Stomach smooth muscle (tissue), 2 donors: ENCODE measurements around the gene PYGM.
A peak's percentile ranks its signal among the peaks of the same experiment; 100 is the strongest.

Experiments
- H3K27ac ChIP-seq: one replicate; pipeline ENCODE4 v1.7.0; 2013; ENCODE audit warnings: mild to moderate bottlenecking, low read length, inconsistent platforms
- H3K27me3 ChIP-seq, 2 donors: one replicate each; pipeline ENCODE4 v1.7.0; 2013; ENCODE audit warnings: low read length in 2 of 2; ENCODE audit not compliant: insufficient read depth in 2 of 2, control insufficient read depth in 1 of 2
- H3K36me3 ChIP-seq, 2 donors: one replicate each; pipeline ENCODE4 v1.7.0; 2013; ENCODE audit warnings: low read length in 2 of 2; ENCODE audit not compliant: control insufficient read depth in 2 of 2, insufficient read depth in 2 of 2
- H3K4me1 ChIP-seq: one replicate; pipeline ENCODE4 v1.7.0; 2013; ENCODE audit warnings: low read length; ENCODE audit not compliant: control insufficient read depth, insufficient read depth
- H3K4me3 ChIP-seq, 2 donors: one replicate each; pipeline ENCODE4 v1.7.0; 2013; ENCODE audit warnings: low read length in 2 of 2
- H3K9ac ChIP-seq, 2 donors: one replicate each; pipeline ENCODE4 v1.7.0; 2013; ENCODE audit warnings: low read length in 2 of 2, mild to moderate bottlenecking in 1 of 2
- H3K9me3 ChIP-seq, 2 donors: one replicate each; pipeline ENCODE4 v1.7.0; 2013; ENCODE audit warnings: low read length in 2 of 2; ENCODE audit not compliant: control insufficient read depth in 2 of 2
- donor health status: healthy.
- donor health status: Pancreatic carcinoma.

The PYGM gene

GRCh38 chr11:64752175-64752970, 7.4 kb downstream of the PYGM start:
- Histone ChIP-seq H3K9ac (no peak overlapping the region), H3K36me3 (peaks cover 11 to 28% of the 10 kb centered on the region in 2 donors), H3K4me3 (no peak overlapping the region)

GRCh38 chr11:64751580-64751979, 8.2 kb downstream of the PYGM start:
- no peaks in the 10 kb centered on the region for H3K9me3 ChIP-seq
- no peak overlapping the region for H3K4me3 ChIP-seq
- peaks cover 11 to 28% of the 10 kb centered on the region in 2 donors for H3K36me3 ChIP-seq
- no peak overlapping the region for H3K9ac ChIP-seq
- peak overlapping the region; percentile 18 for H3K27ac ChIP-seq
- H3K4me1 ChIP-seq = no peaks in the 10 kb centered on the region
- H3K27me3 ChIP-seq = no peaks in the 10 kb centered on the region

More at GRCh38 chr11:64752175-64752970, 7.4 kb downstream of the PYGM start:
- H3K27me3 ChIP-seq = no peaks in the 10 kb centered on the region
- no peaks in the 10 kb centered on the region for H3K4me1 ChIP-seq
- no peak overlapping the region for H3K27ac ChIP-seq
- no peaks in the 10 kb centered on the region for H3K9me3 ChIP-seq

GRCh38 chr11:64751136-64751535, 8.6 kb downstream of the PYGM start:
- no peaks in the 10 kb centered on the region for H3K9me3 ChIP-seq
- H3K27ac ChIP-seq = no peak overlapping the region
- H3K36me3 ChIP-seq = peaks cover 11 to 28% of the 10 kb centered on the region in 2 donors
- H3K4me3 ChIP-seq = no peak overlapping the region
- no peak overlapping the region for H3K9ac ChIP-seq
- H3K4me1 ChIP-seq = peaks cover 3% of the 10 kb centered on the region
- H3K27me3 ChIP-seq = no peaks in the 10 kb centered on the region

- H3K9ac ChIP-seq = no peak overlapping the region
- H3K4me1 ChIP-seq = peaks cover 6% of the 10 kb centered on the region
- H3K36me3 ChIP-seq = peaks cover 11 to 27% of the 10 kb centered on the region in 2 donors
- no peak overlapping the region for H3K4me3 ChIP-seq
- H3K27ac ChIP-seq = no peak overlapping the region
- H3K9me3 ChIP-seq = no peaks in the 10 kb centered on the region
- no peaks in the 10 kb centered on the region for H3K27me3 ChIP-seq
These were observed 9.3 kb downstream of the PYGM start for GRCh38 chr11:64750361-64751054.

- H3K9me3 ChIP-seq = no peaks in the 10 kb centered on the region
- H3K4me1 ChIP-seq = peaks cover 27% of the 10 kb centered on the region
- H3K36me3 ChIP-seq = peaks cover 11 to 24% of the 10 kb centered on the region in 2 donors
- H3K4me3 ChIP-seq = no peak overlapping the region
- no peaks in the 10 kb centered on the region for H3K27me3 ChIP-seq
- H3K9ac ChIP-seq = no peak overlapping the region
- peak overlapping the region; percentile 60 for H3K27ac ChIP-seq
These were observed 11.7 kb downstream of the PYGM start for GRCh38 chr11:64747961-64748665.

GRCh38 chr11:64746486-64746885, 13.3 kb downstream of the PYGM start:
- Histone ChIP-seq H3K9me3 (no peaks in the 10 kb centered on the region), H3K36me3 (peaks cover 5 to 10% of the 10 kb centered on the region in 2 donors), H3K9ac (peak overlapping the region; percentile 50 to 66), H3K4me3 (peak overlapping the region in 1 of 2 donors; percentile 35), H3K27me3 (no peaks in the 10 kb centered on the region), H3K27ac (peak overlapping the region; percentile 99), H3K4me1 (peaks cover 42% of the 10 kb centered on the region)

GRCh38 chr11:64745521-64746328, 14.0 kb downstream of the PYGM start:
- no peaks in the 10 kb centered on the region for H3K27me3 ChIP-seq
- H3K9me3 ChIP-seq = no peaks in the 10 kb centered on the region
- peaks cover 4 to 5% of the 10 kb centered on the region in 2 donors for H3K36me3 ChIP-seq
- peak overlapping the region; percentile 67 to 84 for H3K4me3 ChIP-seq
- peak overlapping the region; percentile 91 to 93 for H3K9ac ChIP-seq
- peak overlapping the region; percentile 99 for H3K27ac ChIP-seq
- H3K4me1 ChIP-seq = peaks cover 44% of the 10 kb centered on the region

- Histone ChIP-seq H3K9me3 (no peaks in the 10 kb centered on the region), H3K36me3 (peaks cover under 1% of the 10 kb centered on the region in 2 donors), H3K27me3 (no peaks in the 10 kb centered on the region), H3K27ac (peak overlapping the region; percentile 99), H3K4me1 (peaks cover 44% of the 10 kb centered on the region), H3K9ac (peak overlapping the region; percentile 91 to 93), H3K4me3 (peak overlapping the region; percentile 67 to 84)
These were observed 14.6 kb downstream of the PYGM start for GRCh38 chr11:64745189-64745520.

GRCh38 chr11:64744544-64745188, 15.1 kb downstream of the PYGM start:
- peak overlapping the region; percentile 91 to 93 for H3K9ac ChIP-seq
- peak overlapping the region; percentile 67 to 84 for H3K4me3 ChIP-seq
- no peaks in the 10 kb centered on the region for H3K27me3 ChIP-seq
- no peaks in the 10 kb centered on the region for H3K36me3 ChIP-seq
- peak overlapping the region; percentile 99 for H3K27ac ChIP-seq
- no peaks in the 10 kb centered on the region for H3K9me3 ChIP-seq
- H3K4me1 ChIP-seq = peaks cover 44% of the 10 kb centered on the region
